Gastrocnemius medialis (tissue), 4 donors: ENCODE data around the gene PIP5KL1.

Source experiments
- CTCF ChIP-seq, 5 experiments: fragments of 450-650 bp in 3 of 5; fragments of 200-600 bp in 2 of 5; sonication (generic) in 2 of 5; IDR thresholded peaks in 4 of 5; conservative IDR thresholded peaks in 1 of 5; 1 replicate in 4 of 5; 2 replicates in 1 of 5; pipeline ENCODE4 v1.5.1; 2016 to 2019; ENCODE audit warnings: antibody characterized with exemption in 5 of 5, mild to moderate bottlenecking in 3 of 5, moderate library complexity in 3 of 5
- POLR2A ChIP-seq, 2 donors: fragments of 450-650 bp; IDR thresholded peaks; one replicate each; pipeline ENCODE4 v1.6.1; 2017; ENCODE audit warnings: antibody characterized with exemption in 2 of 2, mild to moderate bottlenecking in 2 of 2, moderate library complexity in 2 of 2

GRCh38 chr9:127975376-127976315, 45.1 kb upstream of the PIP5KL1 start:
- TF ChIP-seq CTCF (IDR thresholded peaks at IDR 0.05 in 4 of 5, conservative IDR thresholded peaks at IDR 0.05 in 1 of 5) (no peak), POLR2A (IDR thresholded peaks at IDR 0.05) (no peak)
